ENCODE results near the gene TPSD1.

The TPSD1 gene

GRCh38 chr16:1260101-1260680 is 4.3 kb downstream of the TPSD1 start:
- TF ChIP-seq CREB1 (IDR thresholded peaks at IDR 0.05; ENCODE audit: low read depth) (no peak), REST (IDR thresholded peaks at IDR 0.05; ENCODE audit: low read depth) (no peak), USF1 (IDR thresholded peaks at IDR 0.05) (no peak), EP300 (IDR thresholded peaks at IDR 0.05; ENCODE audit: borderline replicate concordance) (no peak), NFIC (IDR thresholded peaks at IDR 0.05) (no peak), YY1 (IDR thresholded peaks at IDR 0.05; ENCODE audit: low read depth) (no peak), CEBPB (IDR thresholded peaks at IDR 0.05) (no peak), FOXM1 (IDR thresholded peaks at IDR 0.05; ENCODE audit: borderline replicate concordance, low read depth) (no peak), TCF12 (IDR thresholded peaks at IDR 0.05; ENCODE audit: low read depth) (no peak)

- TF ChIP-seq MAX (IDR thresholded peaks at IDR 0.05) (no peak), REST (IDR thresholded peaks at IDR 0.05; ENCODE audit: low read depth) (no peak), ZBTB7A (IDR thresholded peaks at IDR 0.05; ENCODE audit: low read depth) (no peak), FOXM1 (IDR thresholded peaks at IDR 0.05; ENCODE audit: borderline replicate concordance, low read depth) (no peak), EP300 (IDR thresholded peaks at IDR 0.05; ENCODE audit: borderline replicate concordance) (no peak), NFIC (IDR thresholded peaks at IDR 0.05) (no peak), TAF1 (IDR thresholded peaks at IDR 0.05; ENCODE audit: low read depth) (no peak), EGR1 (IDR thresholded peaks at IDR 0.05) (no peak), USF1 (IDR thresholded peaks at IDR 0.05) (no peak), YY1 (IDR thresholded peaks at IDR 0.05; ENCODE audit: low read depth) (no peak), TEAD4 (IDR thresholded peaks at IDR 0.05) (no peak), CREB1 (IDR thresholded peaks at IDR 0.05; ENCODE audit: low read depth) (no peak)
These were observed 5.4 kb downstream of the TPSD1 start for GRCh38 chr16:1261131-1261892.

- no peak for TF ChIP-seq YY1 (IDR thresholded peaks at IDR 0.05; ENCODE audit: low read depth)
- no peak for TF ChIP-seq FOXM1 (IDR thresholded peaks at IDR 0.05; ENCODE audit: borderline replicate concordance, low read depth)
- no peak for TF ChIP-seq NFIC (IDR thresholded peaks at IDR 0.05)
- no peak for TF ChIP-seq EP300 (IDR thresholded peaks at IDR 0.05; ENCODE audit: borderline replicate concordance)
- no peak for TF ChIP-seq TEAD4 (IDR thresholded peaks at IDR 0.05)
- no peak for TF ChIP-seq CEBPB (IDR thresholded peaks at IDR 0.05)
- no peak for TF ChIP-seq TCF12 (IDR thresholded peaks at IDR 0.05; ENCODE audit: low read depth)
- TF ChIP-seq RAD21 (IDR thresholded peaks at IDR 0.05; ENCODE audit: low read depth): no peak
- no peak for TF ChIP-seq ZBTB7A (IDR thresholded peaks at IDR 0.05; ENCODE audit: low read depth)
- no peak for TF ChIP-seq CREB1 (IDR thresholded peaks at IDR 0.05; ENCODE audit: low read depth)
- TF ChIP-seq TAF1 (IDR thresholded peaks at IDR 0.05; ENCODE audit: low read depth): no peak
- no peak for TF ChIP-seq MAX (IDR thresholded peaks at IDR 0.05)
- TF ChIP-seq EGR1 (IDR thresholded peaks at IDR 0.05): no peak
- TF ChIP-seq USF1 (IDR thresholded peaks at IDR 0.05): no peak
- TF ChIP-seq REST (IDR thresholded peaks at IDR 0.05; ENCODE audit: low read depth): no peak
These were observed 6.5 kb downstream of the TPSD1 start for GRCh38 chr16:1262210-1262845.
